Karpas-422 (cell line): ENCODE results near the gene TNK2. TPM values are rescaled to one million over a fixed set of nuclear protein-coding genes. Genes with fewer than 3 reads are reported as not detected.
"Not testable (repeated sequence)": the region's sequence is repeated elsewhere in the genome, so short reads cannot be mapped to it uniquely, and the experiment has no call there.

Experiments used
- DNase-seq: peaks from one replicate; pipeline ENCODE4 v3.0.0-alpha.2; 2015
- H2AFZ ChIP-seq: fragments of 200-600 bp; sonication (generic); 2 replicates; pipeline ENCODE4 v1.6.1; 2014; ENCODE audit warnings: antibody characterized with exemption, low read length, mixed read lengths
- H3K27ac ChIP-seq: fragments of 200-600 bp; sonication (generic); 2 replicates; pipeline ENCODE4 v1.5.1; 2014; ENCODE audit warnings: mild to moderate bottlenecking, low read length, moderate library complexity
- H3K27me3 ChIP-seq: fragments of 200-600 bp; sonication (generic); 2 replicates; pipeline ENCODE4 v1.6.1; 2014; ENCODE audit warnings: low read length, mixed read lengths
- H3K36me3 ChIP-seq: fragments of 200-600 bp; sonication (generic); 2 replicates; pipeline ENCODE4 v1.6.1; 2014; ENCODE audit warnings: low read length, mixed read lengths; ENCODE audit not compliant: insufficient read depth
- H3K4me1 ChIP-seq: fragments of 200-600 bp; sonication (generic); 2 replicates; pipeline ENCODE4 v1.6.1; 2014; ENCODE audit warnings: mild to moderate bottlenecking, low read length, mixed read lengths
- H3K4me2 ChIP-seq: fragments of 200-600 bp; sonication (generic); 2 replicates; pipeline ENCODE4 v1.6.1; 2014; ENCODE audit warnings: low read length, low read depth, mild to moderate bottlenecking; ENCODE audit not compliant: poor library complexity, severe bottlenecking
- H3K4me3 ChIP-seq: fragments of 200-600 bp; sonication (generic); 2 replicates; pipeline ENCODE4 v1.5.1; 2014; ENCODE audit warnings: mild to moderate bottlenecking, antibody characterized with exemption, low read length, mixed read lengths
- H3K79me2 ChIP-seq: fragments of 200-600 bp; sonication (generic); 2 replicates; pipeline ENCODE4 v1.6.1; 2014; ENCODE audit warnings: mild to moderate bottlenecking, low read length, mixed read lengths
- H3K9ac ChIP-seq: fragments of 200-600 bp; sonication (generic); 2 replicates; pipeline ENCODE4 v1.6.0; 2014; ENCODE audit warnings: low read length
- H3K9me2 ChIP-seq: fragments of 200-600 bp; sonication (generic), shearing (Covaris generic); replicated peaks from 2 replicates; pipeline ENCODE4 v1.6.0; 2014; ENCODE audit warnings: mild to moderate bottlenecking, low read length, moderate library complexity; ENCODE audit not compliant: insufficient read depth
- H3K9me3 ChIP-seq: fragments of 300-700, 200-600 bp; sonication (generic); 2 replicates; pipeline ENCODE4 v1.6.1; 2014; ENCODE audit warnings: low read length, mixed read lengths
- H4K20me1 ChIP-seq: fragments of 200-600 bp; sonication (generic); 2 replicates; pipeline ENCODE4 v1.6.1; 2014; ENCODE audit warnings: mild to moderate bottlenecking, antibody characterized with exemption, low read length, low read depth; ENCODE audit not compliant: insufficient read depth
- total RNA-seq: library from RNA; depleted of rRNA; stranded (reverse); fragments of >200 nt; shearing (Covaris generic); gene quantifications from 2 replicates; pipeline ENCODE4 v1.2.3, GENCODE V29; 2014; ENCODE audit warnings: low replicate concordance; rRNA removed

Gene TNK2
- total RNA-seq: 25.5 and 26.0 TPM in 2 replicates

DNA sequence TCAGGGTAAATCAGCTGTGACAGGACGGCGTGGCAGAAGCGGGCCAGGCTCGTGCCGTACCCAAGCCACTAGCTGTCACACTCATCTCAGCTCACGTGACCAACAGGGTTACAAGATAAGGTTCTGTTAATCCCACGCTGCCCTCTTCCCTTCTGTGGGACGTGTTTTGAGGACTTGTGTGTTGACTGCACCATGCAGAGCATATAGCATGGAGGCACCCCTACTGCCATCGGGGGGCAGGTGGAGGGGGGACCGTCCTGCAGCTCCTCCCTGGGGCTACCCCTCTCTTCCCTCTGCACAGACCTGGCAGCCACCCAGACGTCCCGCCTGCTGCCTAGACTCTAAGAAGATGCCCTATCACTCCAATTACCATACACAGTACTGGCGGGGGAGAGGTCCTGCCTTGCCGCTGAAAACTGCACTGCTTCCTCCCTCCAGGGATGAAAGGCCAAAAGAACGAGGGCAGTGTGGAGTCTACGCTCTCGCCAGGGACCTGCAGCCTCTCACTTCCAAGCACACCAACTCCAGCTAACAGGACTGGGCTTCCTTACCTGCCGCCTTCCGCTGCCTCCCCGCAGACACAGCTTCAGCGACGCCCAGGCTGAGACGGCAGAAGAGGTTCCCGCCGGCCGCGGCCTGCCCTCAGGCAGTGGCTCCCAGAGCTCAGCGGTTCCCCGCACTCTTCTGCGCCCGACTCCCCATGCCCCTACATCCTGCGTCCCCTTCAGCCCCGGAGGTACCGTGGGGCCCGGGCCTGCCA is at the start of gene TNK2:
TNK2 (minus strand) TSS at position 618 of the 760 bp plus-strand sequence. CDS start 19,963 bp downstream, outside the sequence.
- Histone ChIP-seq H3K4me3 (peak within 1 kb of the TSS; percentile 68), H3K27me3 (no peaks in the 10 kb centered on the region), H3K79me2 (no peaks in the 10 kb centered on the region), H3K36me3 (no peaks in the 10 kb centered on the region), H3K27ac (no peak within 1 kb of the TSS), H3K9me2 (no peaks in the 10 kb centered on the region), H3K9me3 (no peaks in the 10 kb centered on the region), H3K4me1 (peaks cover 48% of the 10 kb centered on the region), H2AFZ (no peak within 1 kb of the TSS), H4K20me1 (peaks cover 4% of the 10 kb centered on the region; the same call in 1 of the 2 replicates), H3K4me2 (peak within 1 kb of the TSS; percentile 76), H3K9ac (peak within 1 kb of the TSS; percentile 72)
- DNase-seq: peak; percentile 78

DNA sequence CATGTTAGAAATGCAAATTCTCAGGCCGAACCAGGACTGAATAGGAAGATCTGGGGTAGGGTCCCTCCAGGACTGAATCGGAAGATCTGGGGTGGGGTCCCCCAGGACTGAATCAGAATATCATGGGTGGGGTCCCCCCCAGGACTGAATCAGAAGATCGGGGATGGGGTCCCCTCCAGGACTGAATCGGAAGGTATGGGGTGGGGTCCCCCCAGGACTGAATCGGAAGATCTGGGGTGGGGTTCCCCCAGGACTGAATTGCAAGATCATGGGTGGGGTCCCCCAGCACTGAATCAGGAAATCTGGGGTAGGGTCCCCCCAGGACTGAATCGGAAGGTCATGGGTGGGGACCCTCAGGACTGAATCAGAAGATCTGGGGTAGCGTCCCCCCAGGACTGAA is 48.2 kb upstream of the TNK2 start:
- H2AFZ ChIP-seq: no peak overlapping the region
- H3K36me3 ChIP-seq: no peaks in the 10 kb centered on the region; the same call in 1 of the 2 replicates
- H3K4me1 ChIP-seq: peaks cover 5% of the 10 kb centered on the region
- H3K4me3 ChIP-seq: no peak overlapping the region
- no peak overlapping the region for H3K27ac ChIP-seq
- no peaks in the 10 kb centered on the region for H3K9me2 ChIP-seq
- no peaks in the 10 kb centered on the region for H4K20me1 ChIP-seq
- H3K9ac ChIP-seq: no peak overlapping the region
- H3K9me3 ChIP-seq: no peaks in the 10 kb centered on the region
- peaks cover 4% of the 10 kb centered on the region; the same call in 1 of the 2 replicates for H3K79me2 ChIP-seq
- no peak for DNase-seq
- no peaks in the 10 kb centered on the region for H3K27me3 ChIP-seq
- H3K4me2 ChIP-seq: no peak overlapping the region

DNA sequence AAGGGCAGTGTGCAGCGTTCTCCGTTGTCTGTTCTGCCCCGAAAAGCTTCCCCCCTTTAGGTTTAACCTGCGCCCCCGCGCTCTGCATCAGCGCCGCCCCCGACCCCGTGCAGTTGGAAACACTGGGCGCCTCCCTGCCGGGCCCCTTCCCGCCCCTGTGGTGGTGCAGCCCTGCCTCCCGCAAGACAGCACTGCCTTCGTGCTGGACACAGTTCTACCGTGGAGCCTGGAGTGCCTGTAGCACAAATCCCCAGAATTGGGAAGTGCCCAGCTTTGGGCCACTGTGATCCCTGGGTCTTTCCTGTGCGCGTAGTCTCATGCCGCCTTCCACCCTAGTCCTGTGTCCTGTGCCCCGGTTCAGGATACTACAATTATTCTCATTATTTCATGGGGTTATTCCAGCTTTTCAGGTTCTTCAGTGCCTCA is 47.1 kb upstream of the TNK2 start:
- not testable (repeated sequence) for H2AFZ ChIP-seq, H3K9me2 ChIP-seq, H3K9me3 ChIP-seq, H3K4me1 ChIP-seq, H3K27ac ChIP-seq, H3K36me3 ChIP-seq, H3K27me3 ChIP-seq, DNase-seq, H4K20me1 ChIP-seq
- Histone ChIP-seq H3K4me3 (peak overlapping the region; percentile 50; the same call in 1 of the 2 replicates), H3K4me2 (peak overlapping the region; percentile 54), H3K9ac (peak overlapping the region; percentile 31; the same call in 1 of the 2 replicates), H3K79me2 (peaks cover 11% of the 10 kb centered on the region; the same call in 1 of the 2 replicates)

DNA sequence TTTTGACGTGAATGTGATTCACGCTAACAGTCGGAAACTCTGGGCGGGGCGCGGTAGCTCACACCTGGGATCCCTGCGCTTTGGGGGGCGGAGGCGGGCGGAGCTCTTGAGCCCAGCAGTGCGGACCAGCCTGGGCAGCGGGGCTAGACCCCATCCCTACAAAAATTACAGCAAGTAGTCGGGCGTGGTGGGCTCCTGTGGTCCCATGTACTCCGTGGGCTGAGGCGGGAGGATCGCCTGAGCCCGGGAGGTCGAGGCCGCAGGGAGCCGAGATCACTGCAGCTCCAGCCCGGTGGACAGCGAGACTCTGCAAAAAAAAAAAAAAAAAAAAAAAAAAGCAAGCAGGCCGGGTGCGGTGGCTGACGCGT is 46.4 kb upstream of the TNK2 start:
- not testable (repeated sequence) for H3K27ac ChIP-seq, H2AFZ ChIP-seq, DNase-seq, H3K9me3 ChIP-seq, H3K36me3 ChIP-seq, H3K4me1 ChIP-seq, H4K20me1 ChIP-seq, H3K9me2 ChIP-seq, H3K27me3 ChIP-seq
- peak overlapping the region; percentile 60 for H3K4me2 ChIP-seq
- peaks cover 14% of the 10 kb centered on the region; the same call in 1 of the 2 replicates for H3K79me2 ChIP-seq
- peak overlapping the region; percentile 65 for H3K4me3 ChIP-seq
- peak overlapping the region; percentile 70 for H3K9ac ChIP-seq

DNA sequence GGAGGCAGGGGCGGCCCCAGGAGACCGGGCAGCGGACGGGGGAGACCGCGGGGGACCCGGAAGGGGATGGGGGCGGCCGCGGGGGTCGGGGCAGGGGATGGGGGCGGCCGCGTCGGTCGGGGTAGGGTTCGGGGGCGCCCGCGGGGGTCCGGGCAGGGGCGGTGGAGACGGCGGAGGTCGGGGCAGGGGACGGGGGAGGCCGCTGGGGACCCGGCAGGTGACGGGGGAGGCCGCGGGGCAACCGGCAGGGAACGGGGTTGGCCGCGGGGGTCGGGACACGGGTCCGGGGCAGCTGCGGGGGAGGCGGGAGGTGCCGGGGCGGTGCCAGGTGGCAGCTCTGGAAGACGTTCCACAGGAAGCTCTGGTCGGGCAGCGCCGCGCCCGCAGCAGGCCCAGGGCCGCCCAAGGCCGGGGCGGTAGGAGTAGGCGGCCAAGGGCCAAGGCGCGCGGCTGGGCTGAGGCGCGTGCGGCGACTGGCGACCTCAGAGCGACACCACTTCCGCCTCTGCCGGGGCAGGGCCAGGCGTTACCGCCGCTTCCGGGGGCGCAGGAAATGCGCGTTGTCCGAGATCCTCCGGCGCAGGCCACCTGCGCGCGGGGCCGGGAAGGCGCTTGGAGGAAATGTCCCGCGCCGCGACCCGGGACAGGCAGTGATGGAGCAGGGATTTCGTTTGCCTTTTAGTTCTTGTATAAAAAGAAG is 45.9 kb upstream of the TNK2 start:
- H3K27me3 ChIP-seq, H3K9me3 ChIP-seq, H4K20me1 ChIP-seq, H3K4me1 ChIP-seq, H3K36me3 ChIP-seq, H2AFZ ChIP-seq, H3K9me2 ChIP-seq, H3K27ac ChIP-seq: not testable (repeated sequence)
- H3K4me3 ChIP-seq: peak overlapping the region; percentile 65
- peak overlapping the region; percentile 70 for H3K9ac ChIP-seq
- H3K4me2 ChIP-seq: peak overlapping the region; percentile 60
- peaks cover 14% of the 10 kb centered on the region; the same call in 1 of the 2 replicates for H3K79me2 ChIP-seq
- DNase-seq: peak; percentile 77

DNA sequence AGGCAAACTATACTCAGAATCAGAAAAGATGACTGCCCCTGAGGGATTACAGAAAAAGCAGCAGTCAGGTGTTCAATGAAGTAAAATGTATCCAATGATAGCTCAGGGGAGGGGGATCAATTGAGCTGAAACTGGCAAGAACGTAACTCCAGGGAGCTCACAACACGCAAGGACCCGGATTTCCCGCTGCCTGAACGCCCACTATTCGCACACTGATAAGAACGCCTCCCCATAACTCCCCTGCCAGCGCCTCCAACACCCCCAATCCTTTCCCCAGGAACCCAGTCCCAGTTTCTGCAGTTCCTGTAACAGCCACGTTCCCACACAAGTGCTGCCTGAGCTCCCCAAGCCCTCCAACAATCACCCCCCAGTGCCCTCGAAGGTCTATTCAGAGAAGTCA is 44.2 kb upstream of the TNK2 start:
- H3K9ac ChIP-seq, DNase-seq, H3K4me2 ChIP-seq, H2AFZ ChIP-seq, H3K9me3 ChIP-seq, H3K36me3 ChIP-seq, H4K20me1 ChIP-seq, H3K27me3 ChIP-seq, H3K4me1 ChIP-seq, H3K27ac ChIP-seq, H3K4me3 ChIP-seq, H3K9me2 ChIP-seq: not testable (repeated sequence)
- peaks cover 14% of the 10 kb centered on the region; the same call in 1 of the 2 replicates for H3K79me2 ChIP-seq

DNA sequence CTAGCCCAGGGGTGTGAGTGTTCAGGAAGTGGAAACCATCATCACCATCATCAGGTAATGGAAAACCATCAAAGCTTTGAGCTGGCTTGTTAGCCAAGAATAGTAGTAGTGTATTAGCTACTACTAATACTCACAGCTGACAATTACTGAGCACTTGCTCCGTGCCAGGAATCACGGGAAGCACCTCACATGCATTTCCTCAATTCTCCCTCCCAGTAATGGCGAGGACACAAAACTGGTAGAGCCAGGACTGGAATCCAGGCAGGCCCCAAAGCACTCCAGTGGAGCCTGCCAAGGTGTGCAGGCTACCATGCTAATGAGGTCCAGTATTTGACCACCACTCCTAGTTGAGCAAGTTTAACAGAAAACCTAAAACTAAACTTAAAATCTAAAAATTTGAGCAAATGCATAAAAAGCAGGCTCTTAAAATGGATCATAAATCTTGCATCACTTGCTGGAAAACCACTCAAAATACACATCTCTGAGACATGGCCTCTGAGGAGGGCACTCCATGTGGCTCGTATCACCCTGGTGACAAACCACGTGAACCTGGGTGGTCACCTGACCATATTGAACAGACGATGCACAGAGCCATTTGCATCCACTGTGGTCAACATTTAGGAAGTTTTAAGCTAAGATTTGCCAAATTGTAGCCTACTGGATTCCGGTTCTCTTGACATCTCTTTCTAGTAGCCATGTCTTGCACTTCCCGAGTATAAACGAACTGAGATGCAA is 43.3 kb upstream of the TNK2 start:
- H3K9me2 ChIP-seq, DNase-seq, H3K27me3 ChIP-seq, H3K9me3 ChIP-seq, H3K36me3 ChIP-seq, H3K4me1 ChIP-seq, H3K4me3 ChIP-seq, H3K4me2 ChIP-seq, H3K27ac ChIP-seq, H2AFZ ChIP-seq, H4K20me1 ChIP-seq, H3K9ac ChIP-seq: not testable (repeated sequence)
- peaks cover 14% of the 10 kb centered on the region; the same call in 1 of the 2 replicates for H3K79me2 ChIP-seq

DNA sequence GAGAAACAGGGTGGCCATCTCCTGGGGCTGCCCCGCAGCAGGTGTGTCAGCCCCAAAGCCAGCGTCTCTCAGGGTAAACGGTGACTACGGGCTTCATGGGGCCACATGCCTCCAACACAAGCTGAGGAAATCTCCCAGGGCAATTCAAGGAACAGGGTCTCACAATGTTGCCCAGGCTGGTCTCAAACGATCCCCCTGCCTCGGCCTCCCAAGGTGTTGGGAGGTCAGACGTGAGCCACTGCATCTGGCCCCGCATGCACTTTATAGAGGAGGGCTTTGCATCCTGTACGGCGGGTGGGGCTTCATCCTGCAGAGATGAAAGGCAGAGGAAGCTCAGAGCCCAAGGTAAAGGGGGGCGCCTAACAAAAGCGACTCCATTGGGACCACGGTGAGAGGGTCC is 42.4 kb upstream of the TNK2 start:
- not testable (repeated sequence) for H3K27ac ChIP-seq, H3K9me2 ChIP-seq, H3K4me1 ChIP-seq, H3K36me3 ChIP-seq, H2AFZ ChIP-seq, H3K9ac ChIP-seq, H3K27me3 ChIP-seq, H4K20me1 ChIP-seq, H3K4me3 ChIP-seq, H3K4me2 ChIP-seq, H3K9me3 ChIP-seq, DNase-seq
- H3K79me2 ChIP-seq: peaks cover 14% of the 10 kb centered on the region; the same call in 1 of the 2 replicates
